ENCODE measurements around the gene RPTOR. TPM values are rescaled to one million over a fixed set of nuclear protein-coding genes. Genes with fewer than 3 reads are reported as not detected.

RPTOR gene
- total RNA-seq, 1 experiment from 2014 or later = 26.3 TPM

GRCh38 chr17:80888276-80889160 lies 343.9 kb downstream of the RPTOR start:
- no peak for DNase-seq (ENCODE audit: low spot score)

GRCh38 chr17:80889231-80890195 lies 344.9 kb downstream of the RPTOR start:
- DNase-seq (ENCODE audit: low spot score) = no peak

DNA sequence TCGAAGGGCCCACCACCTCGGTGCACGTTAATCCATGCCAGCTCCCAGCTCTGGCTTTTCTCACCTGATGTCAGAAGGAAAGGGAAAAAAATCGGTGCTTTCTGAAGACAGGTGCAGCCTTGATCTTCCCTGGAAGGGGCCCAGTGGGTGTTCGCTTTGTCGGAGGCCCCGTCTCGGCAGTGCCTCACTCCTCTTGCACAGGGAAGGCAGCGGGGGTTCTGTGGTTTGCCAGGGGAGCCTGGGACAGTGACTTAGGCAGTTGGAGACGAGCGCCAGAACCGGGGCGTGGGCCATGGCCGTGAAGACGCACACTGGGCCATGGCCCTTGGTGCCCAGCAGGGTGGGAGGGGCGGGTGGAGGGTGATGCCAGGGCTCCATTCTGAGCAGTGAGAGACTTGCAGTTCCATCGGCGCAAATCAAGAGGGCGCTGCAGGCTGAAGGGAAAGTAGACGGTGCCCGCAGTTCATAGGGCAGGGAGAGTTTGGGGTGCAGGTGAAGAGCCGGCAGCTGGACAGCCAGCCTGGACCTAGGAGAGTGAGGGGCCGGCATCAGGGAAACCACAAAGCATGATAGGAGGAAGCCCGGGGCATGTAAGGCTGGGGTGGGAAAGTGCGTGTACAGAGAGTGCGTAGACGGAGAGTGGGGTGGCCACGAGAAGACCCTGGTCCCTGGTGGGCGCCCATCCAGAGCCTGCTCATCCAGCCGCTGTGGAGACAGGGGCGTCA lies 345.7 kb downstream of the RPTOR start:
- no peak for DNase-seq (ENCODE audit: low spot score)

GRCh38 chr17:80890921-80891396 lies 346.3 kb downstream of the RPTOR start:
- no peak for DNase-seq (ENCODE audit: low spot score)

DNA sequence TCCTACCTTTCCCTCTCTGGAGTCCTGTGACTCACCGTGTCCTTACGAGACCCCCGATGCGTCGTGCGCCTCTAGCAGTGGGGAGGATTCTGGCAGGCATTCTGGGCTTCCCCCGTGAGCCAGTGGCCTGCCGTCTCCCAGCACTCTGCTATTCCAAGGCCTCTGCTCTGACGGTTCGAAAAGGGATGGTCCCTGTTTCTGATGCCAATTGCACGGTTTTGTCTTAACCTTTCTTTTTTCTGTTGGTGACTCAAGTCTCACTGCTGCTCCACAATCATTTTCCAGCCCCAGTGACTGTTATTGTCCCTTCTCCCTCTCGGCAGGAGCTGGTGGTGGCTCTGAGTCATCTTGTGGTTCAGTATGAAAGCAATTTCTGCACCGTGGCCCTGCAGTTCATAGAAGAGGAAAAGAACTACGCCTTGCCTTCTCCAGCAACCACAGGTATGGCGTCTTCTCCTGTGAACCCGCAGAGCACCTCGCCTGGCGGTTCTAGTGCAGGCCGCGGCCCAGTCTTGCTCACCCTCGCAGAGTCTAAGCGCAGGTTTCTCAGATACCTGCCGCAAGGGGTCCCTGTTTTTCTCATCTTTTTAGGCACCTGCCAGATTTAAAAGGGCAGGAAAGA lies 346.9 kb downstream of the RPTOR start:
- DNase-seq (ENCODE audit: low spot score) = peak; percentile 83

- DNase-seq (ENCODE audit: low spot score) = peak; percentile 75
These were observed 347.6 kb downstream of the RPTOR start for GRCh38 chr17:80892019-80892855.

GRCh38 chr17:80892900-80893603 lies 348.4 kb downstream of the RPTOR start:
- no peak for DNase-seq (ENCODE audit: low spot score)

GRCh38 chr17:80893604-80894438 lies 349.2 kb downstream of the RPTOR start:
- DNase-seq (ENCODE audit: low spot score) = no peak

DNA sequence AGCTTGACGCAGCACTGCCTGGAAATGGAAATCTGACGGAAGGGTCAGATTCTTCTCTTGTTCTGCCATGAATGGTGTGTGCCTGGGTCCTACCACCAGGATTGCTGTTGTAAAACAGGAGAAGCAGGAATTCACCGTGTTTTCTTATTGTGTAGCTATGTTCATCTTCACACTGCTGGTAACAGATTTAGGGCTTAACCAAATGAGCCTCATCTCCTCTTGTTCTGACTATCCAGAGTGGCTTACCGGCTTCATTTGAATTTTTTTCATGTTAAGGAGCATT lies 349.7 kb downstream of the RPTOR start:
- no peak for DNase-seq (ENCODE audit: low spot score)

DNA sequence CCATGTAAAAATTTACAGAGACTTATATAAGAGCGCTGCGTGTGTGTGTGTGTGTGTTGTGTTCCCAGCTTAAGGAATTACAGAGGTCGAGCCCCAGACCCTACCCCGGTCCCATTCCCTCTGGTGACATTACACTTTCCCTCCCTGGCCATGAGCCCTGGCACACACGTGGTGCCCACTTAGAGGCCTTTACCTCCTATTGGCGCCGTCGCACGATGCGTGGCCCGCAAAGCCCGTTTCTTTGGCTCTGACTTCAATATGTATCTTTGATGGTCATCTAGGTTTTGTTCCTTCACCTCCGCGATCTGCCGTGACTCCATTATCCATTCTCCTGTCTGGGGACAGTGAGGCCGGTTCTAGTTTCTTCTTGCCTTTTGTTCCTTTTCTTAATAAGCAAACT lies 350.1 kb downstream of the RPTOR start:
- no peak for DNase-seq (ENCODE audit: low spot score)

DNA sequence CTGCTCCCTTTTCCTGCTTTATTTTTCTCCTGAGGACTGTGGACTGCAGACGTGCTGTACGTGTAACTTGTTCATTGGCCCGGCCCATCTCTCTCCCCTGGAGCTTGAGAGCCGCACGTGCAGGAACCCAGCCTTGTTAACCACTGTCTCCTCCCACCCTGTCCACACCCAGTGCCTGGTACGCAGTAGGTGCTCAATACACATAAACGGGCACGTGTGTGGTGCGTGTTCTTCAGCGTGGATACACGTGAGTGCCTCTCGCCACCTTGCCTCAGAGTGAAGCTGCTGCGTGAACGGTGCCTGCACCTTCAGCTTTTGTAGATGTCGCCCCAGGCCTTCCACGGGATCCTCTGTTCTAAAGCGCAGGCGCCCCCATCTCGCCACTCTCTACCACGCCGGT lies 350.7 kb downstream of the RPTOR start:
- no peak for DNase-seq (ENCODE audit: low spot score)

DNA sequence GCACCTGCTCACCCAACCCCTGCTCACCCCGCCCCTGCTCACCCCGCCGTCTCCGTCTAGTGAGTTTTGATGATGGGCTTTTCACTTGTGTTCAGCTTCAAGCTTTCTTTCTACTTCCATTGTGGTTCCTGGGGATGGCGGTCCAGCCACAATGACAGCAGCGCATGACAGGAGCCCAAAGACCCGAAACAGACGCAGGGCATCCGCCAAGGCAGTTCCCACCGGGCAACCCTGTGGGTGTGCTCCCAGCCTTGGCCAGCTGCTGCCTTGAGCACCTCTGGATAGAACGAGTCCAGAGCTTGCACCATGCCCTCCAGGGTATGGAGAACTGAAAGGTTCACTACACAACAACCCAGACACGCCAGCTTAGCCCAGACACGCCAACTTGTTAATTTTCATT lies 354.1 kb downstream of the RPTOR start:
- DNase-seq (ENCODE audit: low spot score) = no peak

DNA sequence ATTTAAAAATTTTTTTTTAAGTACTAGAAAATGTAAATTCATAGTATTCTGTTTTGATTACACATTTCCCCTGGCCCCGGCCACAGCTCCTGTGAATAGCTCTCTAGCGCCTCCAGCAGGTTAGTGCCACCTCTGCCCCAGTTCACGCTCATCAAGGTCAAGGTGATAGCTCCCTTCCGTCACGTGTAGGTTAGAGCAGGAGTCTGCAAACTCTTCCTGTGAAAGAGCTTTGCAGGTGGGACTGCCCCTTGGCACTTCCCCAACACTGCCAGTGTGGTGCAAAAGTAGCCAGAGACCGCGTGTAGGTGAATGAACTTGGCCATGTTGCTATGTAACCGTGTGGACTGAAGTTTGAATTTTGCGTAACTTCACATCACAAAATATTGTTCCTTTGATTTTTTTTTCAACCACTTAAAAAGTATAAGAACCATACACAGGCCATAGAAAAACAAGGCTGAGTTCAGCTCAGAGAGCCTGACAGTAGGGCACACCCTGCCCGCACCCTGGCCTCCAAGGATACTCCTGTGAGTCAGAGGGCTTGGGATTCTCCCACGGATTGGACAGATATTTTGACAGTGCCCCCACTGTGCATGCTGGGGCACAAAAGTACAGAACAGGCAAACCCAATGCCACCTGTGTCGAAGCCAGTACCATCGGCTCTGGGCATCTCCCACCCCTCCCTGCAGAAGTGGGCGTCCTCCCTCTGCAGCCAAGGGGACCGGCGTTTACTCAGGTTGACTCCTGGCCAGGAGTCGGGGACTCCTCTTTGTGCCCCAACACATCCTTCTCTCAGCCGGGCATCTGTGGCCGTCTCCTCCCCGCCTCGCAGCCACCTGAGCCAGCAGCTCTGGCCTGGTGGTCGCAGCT lies 355.0 kb downstream of the RPTOR start:
- peak; percentile 30 for DNase-seq (ENCODE audit: low spot score)

DNA sequence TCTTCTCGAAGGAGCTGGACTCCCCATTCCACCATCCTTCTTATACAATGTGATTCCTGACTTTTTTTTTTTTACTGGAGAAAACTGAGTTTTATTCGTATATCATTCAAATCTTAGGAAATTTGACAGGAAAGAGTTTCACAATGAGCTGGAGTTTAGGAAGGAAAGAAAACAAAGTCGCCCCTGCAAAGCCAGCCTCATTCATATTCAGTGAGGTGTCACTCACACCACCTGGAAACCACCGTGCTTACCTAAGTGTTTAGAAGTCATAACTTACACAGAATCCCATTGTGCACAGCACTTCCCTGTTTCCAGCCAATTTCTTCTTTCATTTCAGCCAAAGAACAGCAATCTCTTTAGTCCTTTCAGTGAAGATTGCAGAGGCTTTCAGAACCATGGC lies 356.7 kb downstream of the RPTOR start:
- DNase-seq (ENCODE audit: low spot score) = no peak

DNA sequence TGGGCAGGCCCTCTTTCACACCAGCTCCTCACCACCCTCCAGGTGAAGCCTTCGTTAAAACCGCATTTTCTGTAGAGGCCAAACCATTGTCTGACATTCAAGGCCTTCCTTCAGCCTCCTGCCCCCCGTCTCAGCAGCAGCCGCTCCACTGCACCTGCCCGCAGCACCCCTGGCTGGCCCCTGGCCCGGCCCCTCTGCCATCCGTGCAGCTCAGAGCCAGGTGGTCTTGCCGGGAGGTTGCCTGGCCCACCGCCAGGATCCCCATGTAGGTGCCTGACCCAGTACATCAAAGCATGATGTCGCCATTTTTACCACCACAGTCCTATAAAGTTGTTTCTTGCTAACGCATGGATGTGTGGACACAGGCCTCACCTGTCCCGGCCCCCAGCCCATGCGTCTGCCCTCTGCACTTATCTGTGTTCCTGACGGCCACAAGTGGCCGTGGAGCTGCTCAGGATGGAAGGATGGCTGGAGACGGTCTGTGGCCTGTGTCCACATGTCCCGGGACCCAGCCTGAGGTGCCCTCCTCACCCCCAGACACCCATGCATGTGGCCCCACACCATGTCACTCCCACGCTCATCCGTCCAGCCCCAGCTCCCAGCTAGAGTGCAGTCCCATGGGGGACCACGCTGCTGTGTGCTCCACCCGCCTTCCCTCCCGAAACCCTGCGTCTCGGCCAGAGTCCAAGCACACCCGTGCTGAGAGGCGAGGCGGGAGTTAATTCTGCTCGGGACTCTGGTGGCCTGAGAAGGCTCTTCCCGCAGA lies 357.7 kb downstream of the RPTOR start:
- DNase-seq (ENCODE audit: low spot score) = no peak

DNA sequence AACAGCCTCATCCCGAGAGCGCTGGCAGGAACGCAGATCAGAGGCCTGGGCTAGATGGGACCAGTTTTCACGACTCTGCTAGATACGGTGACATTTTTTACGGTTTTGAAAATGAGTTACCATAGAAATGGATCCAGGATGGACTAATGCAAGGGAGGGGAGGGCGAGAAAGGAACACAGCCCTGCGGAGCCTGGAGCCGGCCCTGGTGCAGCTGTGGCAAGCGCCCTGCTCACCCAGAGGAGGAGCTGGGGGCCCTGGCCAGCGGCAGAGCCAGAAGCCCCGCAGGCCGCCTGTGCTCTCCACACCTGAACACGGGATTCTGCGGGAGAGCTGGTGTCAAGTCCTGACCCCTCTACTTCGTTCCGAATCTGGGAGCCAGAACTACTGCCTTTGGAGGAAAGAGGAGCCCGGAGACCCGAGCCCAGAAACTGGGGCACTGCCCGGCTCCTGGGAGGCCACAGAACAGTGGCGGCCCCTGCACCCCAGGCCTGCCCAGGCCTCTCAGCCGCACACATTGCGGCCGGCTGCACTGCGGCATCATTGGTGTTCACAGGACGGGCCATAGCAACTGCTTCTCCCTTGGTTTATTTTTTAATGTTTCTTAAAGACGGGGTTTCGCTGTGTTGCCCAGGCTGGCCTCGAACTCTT lies 358.4 kb downstream of the RPTOR start:
- no peak for DNase-seq (ENCODE audit: low spot score)
